Measurements from ENCODE around the gene TCF7L2. TPM values are rescaled to one million over a fixed set of nuclear protein-coding genes. Genes with fewer than 3 reads are reported as not detected.

Gene TCF7L2
- total and polyA plus RNA-seq, 9 of the 15 experiments (the other 6 are each of a cell fraction or from before 2014, with no cell fraction given): 0.32 to 2.8 (median 0.92) TPM

GRCh38 chr10:113073549-113074189 is 123.6 kb downstream of the TCF7L2 start (continued):
- no peak for TF ChIP-seq ILK (tag; IDR thresholded peaks at IDR 0.05; ENCODE audit: borderline replicate concordance, low read depth)
- TF ChIP-seq SNIP1 (IDR thresholded peaks at IDR 0.05; ENCODE audit: low read depth): no peak
- TF ChIP-seq THRA (IDR thresholded peaks at IDR 0.05): no peak
- no peak for TF ChIP-seq NR0B1 (IDR thresholded peaks at IDR 0.05; ENCODE audit: partially characterized antibody)
- TF ChIP-seq MTF1 (CRISPR knock-in tag; IDR thresholded peaks at IDR 0.05; ENCODE audit: borderline replicate concordance): no peak
- TF ChIP-seq, protein P1, sequence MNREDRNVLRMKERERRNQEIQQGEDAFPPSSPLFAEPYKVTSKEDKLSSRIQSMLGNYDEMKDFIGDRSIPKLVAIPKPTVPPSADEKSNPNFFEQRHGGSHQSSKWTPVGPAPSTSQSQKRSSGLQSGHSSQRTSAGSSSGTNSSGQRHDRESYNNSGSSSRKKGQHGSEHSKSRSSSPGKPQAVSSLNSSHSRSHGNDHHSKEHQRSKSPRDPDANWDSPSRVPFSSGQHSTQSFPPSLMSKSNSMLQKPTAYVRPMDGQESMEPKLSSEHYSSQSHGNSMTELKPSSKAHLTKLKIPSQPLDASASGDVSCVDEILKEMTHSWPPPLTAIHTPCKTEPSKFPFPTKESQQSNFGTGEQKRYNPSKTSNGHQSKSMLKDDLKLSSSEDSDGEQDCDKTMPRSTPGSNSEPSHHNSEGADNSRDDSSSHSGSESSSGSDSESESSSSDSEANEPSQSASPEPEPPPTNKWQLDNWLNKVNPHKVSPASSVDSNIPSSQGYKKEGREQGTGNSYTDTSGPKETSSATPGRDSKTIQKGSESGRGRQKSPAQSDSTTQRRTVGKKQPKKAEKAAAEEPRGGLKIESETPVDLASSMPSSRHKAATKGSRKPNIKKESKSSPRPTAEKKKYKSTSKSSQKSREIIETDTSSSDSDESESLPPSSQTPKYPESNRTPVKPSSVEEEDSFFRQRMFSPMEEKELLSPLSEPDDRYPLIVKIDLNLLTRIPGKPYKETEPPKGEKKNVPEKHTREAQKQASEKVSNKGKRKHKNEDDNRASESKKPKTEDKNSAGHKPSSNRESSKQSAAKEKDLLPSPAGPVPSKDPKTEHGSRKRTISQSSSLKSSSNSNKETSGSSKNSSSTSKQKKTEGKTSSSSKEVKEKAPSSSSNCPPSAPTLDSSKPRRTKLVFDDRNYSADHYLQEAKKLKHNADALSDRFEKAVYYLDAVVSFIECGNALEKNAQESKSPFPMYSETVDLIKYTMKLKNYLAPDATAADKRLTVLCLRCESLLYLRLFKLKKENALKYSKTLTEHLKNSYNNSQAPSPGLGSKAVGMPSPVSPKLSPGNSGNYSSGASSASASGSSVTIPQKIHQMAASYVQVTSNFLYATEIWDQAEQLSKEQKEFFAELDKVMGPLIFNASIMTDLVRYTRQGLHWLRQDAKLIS (CRISPR knock-in tag; IDR thresholded peaks at IDR 0.05): no peak
- TF ChIP-seq DPF2 (IDR thresholded peaks at IDR 0.05): no peak
- TF ChIP-seq RFX1 (IDR thresholded peaks at IDR 0.05): no peak
- TF ChIP-seq, protein P2, sequence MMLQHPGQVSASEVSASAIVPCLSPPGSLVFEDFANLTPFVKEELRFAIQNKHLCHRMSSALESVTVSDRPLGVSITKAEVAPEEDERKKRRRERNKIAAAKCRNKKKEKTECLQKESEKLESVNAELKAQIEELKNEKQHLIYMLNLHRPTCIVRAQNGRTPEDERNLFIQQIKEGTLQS (IDR thresholded peaks at IDR 0.05): peak; percentile 75
- TF ChIP-seq, protein P2 (CRISPR knock-in tag; conservative IDR thresholded peaks at IDR 0.05): no peak
- no peak for TF ChIP-seq NR3C1 (CRISPR knock-in tag; IDR thresholded peaks at IDR 0.05)
- TF ChIP-seq ZBTB5 (IDR thresholded peaks at IDR 0.05): no peak
- TF ChIP-seq, protein P3, sequence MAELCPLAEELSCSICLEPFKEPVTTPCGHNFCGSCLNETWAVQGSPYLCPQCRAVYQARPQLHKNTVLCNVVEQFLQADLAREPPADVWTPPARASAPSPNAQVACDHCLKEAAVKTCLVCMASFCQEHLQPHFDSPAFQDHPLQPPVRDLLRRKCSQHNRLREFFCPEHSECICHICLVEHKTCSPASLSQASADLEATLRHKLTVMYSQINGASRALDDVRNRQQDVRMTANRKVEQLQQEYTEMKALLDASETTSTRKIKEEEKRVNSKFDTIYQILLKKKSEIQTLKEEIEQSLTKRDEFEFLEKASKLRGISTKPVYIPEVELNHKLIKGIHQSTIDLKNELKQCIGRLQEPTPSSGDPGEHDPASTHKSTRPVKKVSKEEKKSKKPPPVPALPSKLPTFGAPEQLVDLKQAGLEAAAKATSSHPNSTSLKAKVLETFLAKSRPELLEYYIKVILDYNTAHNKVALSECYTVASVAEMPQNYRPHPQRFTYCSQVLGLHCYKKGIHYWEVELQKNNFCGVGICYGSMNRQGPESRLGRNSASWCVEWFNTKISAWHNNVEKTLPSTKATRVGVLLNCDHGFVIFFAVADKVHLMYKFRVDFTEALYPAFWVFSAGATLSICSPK (IDR thresholded peaks at IDR 0.05; ENCODE audit: borderline replicate concordance): no peak
- no peak for TF ChIP-seq SIN3B (IDR thresholded peaks at IDR 0.05; ENCODE audit: low read depth)
- no peak for TF ChIP-seq POLR2B (IDR thresholded peaks at IDR 0.05; ENCODE audit: low read depth, partially characterized antibody)
